Activated naive CD4-positive, alpha-beta T cell treated with Interleukin-2 at 50 U/mL for 16 hours (primary cell): ENCODE results near the gene MCHR1.
"Not testable (repeated sequence)": the region's sequence is repeated elsewhere in the genome, so short reads cannot be mapped to it uniquely, and the experiment has no call there.

ENCODE experiments used
- DNase-seq: peaks from one replicate; pipeline ENCODE4 v3.0.0-alpha.2; 2020

MCHR1 gene

GRCh38 chr22:40659166-40659565 lies 20.1 kb upstream of the MCHR1 start:
- no peak for DNase-seq

- DNase-seq: no peak
Observed at GRCh38 chr22:40660730-40661129, 18.6 kb upstream of the MCHR1 start.

- DNase-seq: no peak
Observed at GRCh38 chr22:40661671-40662070, 17.6 kb upstream of the MCHR1 start.

- DNase-seq: no peak
Observed at GRCh38 chr22:40665312-40665711, 14.0 kb upstream of the MCHR1 start.

- DNase-seq: no peak
Observed at GRCh38 chr22:40666151-40666848, 13.0 kb upstream of the MCHR1 start.

GRCh38 chr22:40668611-40669411 lies 10.5 kb upstream of the MCHR1 start:
- DNase-seq: no peak

GRCh38 chr22:40670058-40670457 lies 9.2 kb upstream of the MCHR1 start:
- DNase-seq: no peak

- DNase-seq: no peak
Observed at GRCh38 chr22:40671369-40671768, 7.9 kb upstream of the MCHR1 start.

- no peak for DNase-seq
Observed at GRCh38 chr22:40671796-40672360, 7.4 kb upstream of the MCHR1 start.

- DNase-seq: no peak
Observed at GRCh38 chr22:40673017-40673416, 6.3 kb upstream of the MCHR1 start.

GRCh38 chr22:40674274-40674673 lies 5.0 kb upstream of the MCHR1 start:
- no peak for DNase-seq

GRCh38 chr22:40676166-40676565 lies 3.1 kb upstream of the MCHR1 start:
- DNase-seq: not testable (repeated sequence)

GRCh38 chr22:40676644-40677043 lies 2.6 kb upstream of the MCHR1 start:
- DNase-seq: no peak

- DNase-seq: no peak
Observed at GRCh38 chr22:40678493-40679248, 613 bp upstream of the MCHR1 start.

GRCh38 chr22:40679964-40680818 lies 907 bp downstream of the MCHR1 start:
- DNase-seq: no peak

GRCh38 chr22:40680819-40681183 lies 1.5 kb downstream of the MCHR1 start:
- DNase-seq: no peak

- no peak for DNase-seq
Observed at GRCh38 chr22:40681451-40681850, 2.2 kb downstream of the MCHR1 start.

- DNase-seq: no peak
Observed at GRCh38 chr22:40684728-40685127, 5.4 kb downstream of the MCHR1 start.

GRCh38 chr22:40685406-40685805 lies 6.1 kb downstream of the MCHR1 start:
- DNase-seq: no peak

GRCh38 chr22:40687706-40688105 lies 8.4 kb downstream of the MCHR1 start:
- DNase-seq: no peak

GRCh38 chr22:40690370-40690769 lies 11.1 kb downstream of the MCHR1 start:
- no peak for DNase-seq

- no peak for DNase-seq
Observed at GRCh38 chr22:40691532-40691931, 12.2 kb downstream of the MCHR1 start.
